KOPT-K1 (cell line): ENCODE measurements around the gene DMRTB1.

Experiments
- H3K27ac ChIP-seq: fragments of 200-600 bp; sonication (generic); 2 replicates; pipeline ENCODE4 v1.5.1; 2016; ENCODE audit warnings: antibody characterized with exemption, mild to moderate bottlenecking, low read depth, low read length; ENCODE audit not compliant: poor library complexity, severe bottlenecking
- H3K36me3 ChIP-seq: fragments of 200-600 bp; sonication (generic); 2 replicates; pipeline ENCODE4 v1.5.1; 2017; ENCODE audit warnings: antibody characterized with exemption, mild to moderate bottlenecking, low read length, moderate library complexity; ENCODE audit not compliant: insufficient read depth
- H3K9me3 ChIP-seq: fragments of 200-600 bp; sonication (generic); 2 replicates; pipeline ENCODE4 v1.5.1; 2017; ENCODE audit warnings: antibody characterized with exemption, low read length, mild to moderate bottlenecking; ENCODE audit not compliant: insufficient read depth, poor library complexity, severe bottlenecking

Gene DMRTB1

GRCh38 chr1:53504901-53505300 is 45.7 kb downstream of the DMRTB1 start:
- Histone ChIP-seq H3K36me3 (no peaks in the 10 kb centered on the region), H3K9me3 (no peaks in the 10 kb centered on the region), H3K27ac (no peak overlapping the region)

DNA sequence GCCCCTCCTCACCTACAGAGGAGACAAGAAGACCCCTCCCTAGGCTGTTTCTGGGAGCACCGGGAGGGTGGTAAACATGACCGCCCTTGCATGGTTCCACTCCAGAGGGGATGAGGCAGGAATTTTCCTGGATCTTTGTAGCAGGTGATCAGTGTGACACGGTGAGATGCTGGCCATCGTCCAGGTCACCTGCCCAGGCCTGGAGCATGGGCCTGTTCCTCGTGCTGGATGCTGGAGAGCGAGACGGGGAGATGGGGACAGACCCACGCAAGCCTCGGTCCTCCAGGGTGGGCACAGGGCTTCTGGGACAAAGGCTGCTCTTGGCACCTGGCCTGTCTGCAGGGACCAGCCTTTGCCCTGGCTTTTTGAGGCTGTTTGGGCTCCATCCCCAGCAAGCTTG is 46.2 kb downstream of the DMRTB1 start:
- Histone ChIP-seq H3K27ac (no peak overlapping the region), H3K36me3 (no peaks in the 10 kb centered on the region), H3K9me3 (no peaks in the 10 kb centered on the region)

DNA sequence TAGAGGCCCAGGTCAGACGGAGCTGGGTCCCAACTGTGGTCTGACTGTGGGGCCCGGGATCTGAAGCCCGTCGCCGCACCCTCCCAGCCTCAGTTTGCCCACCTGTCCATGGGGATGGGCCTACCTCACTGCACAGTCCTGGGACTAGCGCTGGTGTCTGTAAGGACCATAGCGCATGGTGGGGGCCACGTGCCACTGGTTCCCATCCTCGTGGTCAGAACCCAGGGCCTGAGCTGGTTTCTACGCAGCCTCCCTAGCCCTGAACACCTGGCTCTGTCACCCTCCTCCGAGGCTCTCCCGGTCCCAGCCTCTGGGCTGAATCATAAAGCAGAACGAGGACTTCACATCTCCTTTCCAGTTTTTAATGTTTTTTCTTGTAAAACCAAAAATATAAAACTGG is 46.7 kb downstream of the DMRTB1 start:
- no peak overlapping the region for H3K27ac ChIP-seq

DNA sequence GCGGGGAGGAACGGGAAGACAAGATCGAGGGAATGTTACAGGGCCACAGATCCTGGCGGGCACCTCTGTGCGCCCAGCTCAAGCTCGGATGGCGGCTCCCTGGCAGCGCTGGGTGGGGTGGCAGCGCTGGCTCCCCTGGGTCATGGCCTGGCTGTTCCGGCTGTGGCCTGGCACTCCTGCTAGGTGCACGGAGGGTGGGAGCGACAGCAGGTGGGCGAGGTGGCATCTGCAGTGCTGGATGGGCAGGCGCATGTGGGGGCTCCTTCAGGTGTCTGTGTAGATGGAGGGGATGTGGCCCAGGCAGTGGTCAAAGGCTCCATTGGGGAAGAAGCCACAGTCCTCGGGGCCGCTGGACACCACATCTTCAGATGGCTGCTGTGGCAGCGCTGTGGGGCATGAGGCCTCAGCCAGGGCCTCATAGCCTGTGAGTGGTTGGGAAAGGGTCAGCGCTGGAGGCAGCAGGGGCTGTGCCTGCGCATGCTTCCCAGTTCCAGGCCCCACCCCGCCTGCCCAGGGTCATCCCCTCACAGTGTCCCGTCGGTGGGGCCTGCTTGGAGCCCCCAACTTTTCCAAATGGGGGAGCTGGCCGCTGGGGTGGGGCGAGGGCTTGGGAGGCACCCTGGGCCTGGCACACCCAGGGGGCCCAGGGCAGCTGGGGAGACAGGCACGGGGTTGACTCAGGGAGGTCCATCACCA is 47.3 kb downstream of the DMRTB1 start:
- Histone ChIP-seq H3K27ac (no peak overlapping the region), H3K36me3 (no peaks in the 10 kb centered on the region), H3K9me3 (no peaks in the 10 kb centered on the region)

More for the DNA sequence above, 46.7 kb downstream of the DMRTB1 start:
- Histone ChIP-seq H3K36me3 (no peaks in the 10 kb centered on the region), H3K9me3 (no peaks in the 10 kb centered on the region)

DNA sequence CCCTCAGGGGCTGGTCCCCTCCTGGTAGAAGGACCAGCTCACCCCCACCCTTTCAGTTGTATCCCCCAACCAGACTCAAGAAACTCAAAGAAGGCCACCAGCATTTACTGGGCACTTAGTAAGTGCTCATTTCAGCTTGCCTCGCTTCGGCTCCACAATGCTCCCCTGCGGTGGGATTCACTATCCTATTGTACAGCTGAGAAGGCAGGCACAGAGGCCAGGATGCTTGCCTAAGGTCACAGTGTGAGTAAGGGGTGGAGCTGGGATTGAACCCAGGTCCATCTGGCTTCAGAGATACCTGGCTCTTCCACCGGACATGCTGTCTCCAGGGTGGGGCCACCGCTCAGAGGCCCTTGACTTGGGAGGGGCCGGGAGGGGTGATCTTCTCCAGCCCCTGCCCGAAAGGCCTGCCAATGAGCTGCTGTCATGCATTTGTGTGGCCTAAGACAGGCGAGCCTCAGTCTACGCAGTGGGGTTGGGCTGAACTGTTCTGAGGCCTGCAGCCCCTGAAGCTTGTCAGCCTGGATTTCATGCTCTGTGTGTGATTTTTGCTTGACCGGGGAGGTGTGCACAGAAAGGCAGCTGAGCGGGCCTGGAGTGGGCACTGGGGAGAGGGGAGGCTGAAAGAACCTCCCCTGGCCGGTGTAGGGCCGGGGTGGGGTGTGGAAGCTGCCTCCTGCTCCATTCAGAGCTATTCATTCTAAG is 48.1 kb downstream of the DMRTB1 start:
- H3K9me3 ChIP-seq: no peaks in the 10 kb centered on the region
- H3K27ac ChIP-seq: no peak overlapping the region
- H3K36me3 ChIP-seq: no peaks in the 10 kb centered on the region

DNA sequence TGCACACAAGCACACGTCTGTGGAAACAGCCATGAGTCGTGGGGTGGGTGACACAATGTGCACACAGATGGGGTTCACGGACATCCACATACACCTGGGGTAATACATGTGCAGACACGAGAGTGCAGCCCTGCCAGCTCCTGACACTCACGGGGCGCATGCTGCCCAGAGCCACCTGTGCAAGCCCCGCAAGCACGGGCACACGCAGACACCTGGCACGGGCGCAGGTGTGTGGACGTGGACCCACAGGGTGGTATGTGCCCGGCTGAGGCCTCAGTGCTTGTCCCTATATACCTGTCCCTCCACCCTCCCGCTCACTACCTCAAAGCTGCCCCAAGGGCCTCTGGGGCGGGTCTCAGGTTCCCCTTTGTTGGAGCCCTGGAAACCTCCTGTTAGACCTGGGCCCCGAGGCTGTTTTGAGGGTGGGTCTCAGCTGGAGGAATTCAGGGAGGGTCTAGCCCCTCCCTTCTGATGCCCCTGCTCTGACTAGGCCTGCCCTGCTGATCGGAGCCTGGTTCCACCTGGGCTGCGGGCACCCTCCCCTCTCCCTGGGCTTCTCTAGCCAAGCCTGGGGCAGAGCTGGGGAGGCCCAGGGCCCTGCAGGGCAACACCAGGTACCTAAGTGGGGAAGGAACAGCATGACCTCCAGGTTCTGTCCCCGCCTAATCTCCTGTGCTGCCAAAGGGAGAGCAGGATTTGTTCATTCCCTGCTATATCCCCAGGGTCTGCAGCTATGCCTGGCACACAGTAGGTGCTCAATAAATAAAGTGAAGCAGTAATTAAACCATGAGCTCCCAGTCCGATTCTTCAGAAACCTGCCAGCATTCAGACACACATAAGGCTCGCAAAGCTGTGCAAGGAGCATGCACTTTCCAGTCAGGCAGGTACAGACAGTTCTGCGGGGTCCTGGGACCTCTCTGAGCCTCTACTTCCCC is 49.1 kb downstream of the DMRTB1 start:
- no peaks in the 10 kb centered on the region for H3K36me3 ChIP-seq
- no peak overlapping the region for H3K27ac ChIP-seq
- no peaks in the 10 kb centered on the region for H3K9me3 ChIP-seq

- H3K27ac ChIP-seq: no peak overlapping the region
- H3K36me3 ChIP-seq: no peaks in the 10 kb centered on the region
- no peaks in the 10 kb centered on the region for H3K9me3 ChIP-seq
These were observed 49.9 kb downstream of the DMRTB1 start for GRCh38 chr1:53508991-53509666.

DNA sequence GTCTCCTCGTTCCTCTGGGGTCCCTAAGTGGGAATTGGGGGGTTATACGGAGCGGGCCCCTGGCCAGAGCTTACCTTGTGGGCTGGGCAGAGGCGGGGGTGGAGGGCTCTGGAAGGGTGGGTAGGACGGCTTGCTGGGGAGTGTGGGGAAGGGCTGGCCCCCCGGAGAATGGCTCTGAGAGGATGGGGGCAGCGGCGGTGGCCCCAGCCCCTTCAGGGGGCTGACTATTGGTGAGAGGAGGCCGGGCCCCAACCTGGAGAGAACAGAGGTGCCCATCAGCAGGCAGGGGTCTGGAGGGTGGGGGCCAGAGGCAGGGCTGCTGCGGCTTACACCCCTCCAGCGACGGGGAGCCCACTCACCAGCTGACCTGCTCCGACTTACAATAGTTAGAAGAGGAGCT is 50.6 kb downstream of the DMRTB1 start:
- H3K27ac ChIP-seq: no peak overlapping the region
- no peaks in the 10 kb centered on the region for H3K36me3 ChIP-seq
- no peaks in the 10 kb centered on the region for H3K9me3 ChIP-seq

GRCh38 chr1:53510215-53510614 is 51.0 kb downstream of the DMRTB1 start:
- Histone ChIP-seq H3K9me3 (no peaks in the 10 kb centered on the region), H3K36me3 (no peaks in the 10 kb centered on the region), H3K27ac (no peak overlapping the region)

DNA sequence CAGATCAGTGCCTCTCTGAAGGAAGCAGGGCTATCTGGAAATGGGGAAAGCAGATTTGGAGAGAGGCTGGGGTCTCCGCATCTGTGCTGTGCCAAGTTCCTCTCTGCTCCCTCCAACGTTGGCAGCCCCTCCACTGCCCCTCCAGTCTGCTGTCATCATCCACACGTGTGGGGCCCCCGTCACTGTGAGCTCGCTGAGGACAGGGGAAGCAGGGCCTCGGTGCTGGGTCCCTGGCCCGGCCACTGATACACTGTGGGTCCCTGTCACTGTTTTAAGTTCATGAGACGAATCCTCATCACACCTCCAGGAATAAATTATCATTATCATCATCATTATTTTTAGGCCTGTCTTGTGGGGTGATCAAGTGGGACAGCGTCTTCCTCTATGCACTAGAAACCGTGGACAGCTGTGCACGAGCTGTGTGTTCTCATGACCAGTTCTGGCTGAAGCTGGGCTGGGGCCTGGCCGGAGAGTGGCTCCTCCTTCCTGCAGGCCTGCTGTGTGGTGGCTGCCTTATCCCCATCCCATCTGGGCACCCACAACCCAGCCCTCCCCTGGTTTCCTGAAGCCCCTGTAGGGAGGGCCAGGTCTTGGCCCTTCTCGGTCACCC is 52.2 kb downstream of the DMRTB1 start:
- H3K9me3 ChIP-seq: no peaks in the 10 kb centered on the region
- H3K27ac ChIP-seq: no peak overlapping the region
- no peaks in the 10 kb centered on the region for H3K36me3 ChIP-seq

DNA sequence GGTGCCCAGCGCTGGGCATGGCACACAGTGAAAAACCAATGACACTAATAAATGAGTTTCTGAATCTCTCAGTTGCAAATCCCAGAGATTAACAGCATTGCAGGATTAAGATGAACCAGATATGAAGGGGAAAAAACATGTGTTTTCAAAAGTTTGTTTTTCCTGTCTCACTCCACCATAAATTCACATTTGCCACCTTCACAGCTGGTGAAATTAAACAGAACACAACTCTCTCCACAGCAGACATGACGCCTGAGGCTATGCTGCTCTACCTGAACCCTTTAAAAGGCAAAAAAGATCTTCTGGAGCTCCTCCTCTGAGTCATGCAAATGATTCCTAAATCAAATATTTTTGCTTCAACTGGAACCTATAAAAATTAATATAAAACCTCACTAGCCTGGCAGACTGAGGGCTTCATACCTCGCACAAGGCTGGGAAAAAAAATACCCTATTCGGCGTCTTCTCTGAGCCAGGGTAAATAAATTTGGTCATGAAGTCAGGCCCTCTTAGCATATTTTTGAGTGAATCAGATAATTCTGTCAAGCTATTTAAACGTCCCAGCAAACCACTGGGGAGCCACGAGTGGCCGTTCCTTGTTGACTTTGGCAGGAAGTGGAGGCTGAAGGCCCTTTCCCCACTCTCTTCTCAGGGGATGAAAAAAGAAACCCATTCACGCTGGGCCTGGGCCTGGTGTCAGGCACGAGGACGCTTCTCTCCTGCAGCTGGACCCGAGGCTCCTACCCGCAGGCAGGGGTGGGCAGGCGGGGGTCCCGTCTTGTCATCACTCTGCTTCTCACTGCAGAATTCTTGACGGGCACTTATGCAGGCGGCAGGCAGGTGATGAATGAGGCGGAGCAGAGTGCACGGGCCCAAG is 53.0 kb downstream of the DMRTB1 start:
- no peak overlapping the region for H3K27ac ChIP-seq
- no peaks in the 10 kb centered on the region for H3K9me3 ChIP-seq
- H3K36me3 ChIP-seq: no peaks in the 10 kb centered on the region

- Histone ChIP-seq H3K36me3 (no peaks in the 10 kb centered on the region), H3K9me3 (no peaks in the 10 kb centered on the region), H3K27ac (no peak overlapping the region)
These were observed 53.9 kb downstream of the DMRTB1 start for GRCh38 chr1:53512807-53513755.

GRCh38 chr1:53513846-53514245 is 54.6 kb downstream of the DMRTB1 start:
- Histone ChIP-seq H3K9me3 (no peaks in the 10 kb centered on the region), H3K27ac (no peak overlapping the region), H3K36me3 (no peaks in the 10 kb centered on the region)
